Measurements from ENCODE around the gene P4HA2. TPM values are rescaled to one million over a fixed set of nuclear protein-coding genes. Genes with fewer than 3 reads are reported as not detected.

Gene P4HA2
- total RNA-seq, 4 donors from 2014 or later, result 28.8 to 44.7 (median 30.8) TPM

DNA sequence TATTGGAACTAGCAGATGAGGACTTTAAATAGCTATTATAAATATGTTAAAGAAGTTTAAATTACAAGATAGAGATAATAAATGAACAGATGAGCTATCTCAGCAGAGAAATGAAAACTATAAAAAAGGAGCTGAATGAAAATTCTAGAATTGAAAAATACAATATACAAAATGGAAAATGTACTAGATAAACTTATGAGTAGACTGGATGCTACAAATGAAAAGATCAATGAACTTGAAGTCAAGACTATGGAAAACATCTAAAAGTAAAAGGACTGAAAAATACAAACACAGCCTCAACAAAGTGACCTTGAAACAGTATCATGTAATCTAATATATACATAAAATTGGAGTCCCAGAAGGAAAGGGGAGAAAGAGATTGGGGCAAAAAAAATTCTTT lies 19.2 kb upstream of the P4HA2 start:
- H3K4me3 ChIP-seq, result no peak overlapping the region
- H3K27me3 ChIP-seq, result no peaks in the 10 kb centered on the region
- intact Hi-C loops (cut with DNase I), result no loop called here
- H3K36me3 ChIP-seq, result no peaks in the 10 kb centered on the region
- DNase-seq (ENCODE audit: extremely low spot score), result no peak
- TF ChIP-seq, protein P1, sequence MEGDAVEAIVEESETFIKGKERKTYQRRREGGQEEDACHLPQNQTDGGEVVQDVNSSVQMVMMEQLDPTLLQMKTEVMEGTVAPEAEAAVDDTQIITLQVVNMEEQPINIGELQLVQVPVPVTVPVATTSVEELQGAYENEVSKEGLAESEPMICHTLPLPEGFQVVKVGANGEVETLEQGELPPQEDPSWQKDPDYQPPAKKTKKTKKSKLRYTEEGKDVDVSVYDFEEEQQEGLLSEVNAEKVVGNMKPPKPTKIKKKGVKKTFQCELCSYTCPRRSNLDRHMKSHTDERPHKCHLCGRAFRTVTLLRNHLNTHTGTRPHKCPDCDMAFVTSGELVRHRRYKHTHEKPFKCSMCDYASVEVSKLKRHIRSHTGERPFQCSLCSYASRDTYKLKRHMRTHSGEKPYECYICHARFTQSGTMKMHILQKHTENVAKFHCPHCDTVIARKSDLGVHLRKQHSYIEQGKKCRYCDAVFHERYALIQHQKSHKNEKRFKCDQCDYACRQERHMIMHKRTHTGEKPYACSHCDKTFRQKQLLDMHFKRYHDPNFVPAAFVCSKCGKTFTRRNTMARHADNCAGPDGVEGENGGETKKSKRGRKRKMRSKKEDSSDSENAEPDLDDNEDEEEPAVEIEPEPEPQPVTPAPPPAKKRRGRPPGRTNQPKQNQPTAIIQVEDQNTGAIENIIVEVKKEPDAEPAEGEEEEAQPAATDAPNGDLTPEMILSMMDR (IDR thresholded peaks at IDR 0.05), result no peak
- no peak for TF ChIP-seq EP300 (IDR thresholded peaks at IDR 0.05)
- no peak for TF ChIP-seq POLR2AphosphoS5 (IDR thresholded peaks at IDR 0.05)
- no peak for TF ChIP-seq POLR2A (IDR thresholded peaks at IDR 0.05; ENCODE audit: low read depth)
- H3K4me1 ChIP-seq, result no peaks in the 10 kb centered on the region
- no peak overlapping the region for H3K27ac ChIP-seq (replicated peaks in 1 of 4)
- H3K9me3 ChIP-seq, result peaks cover 0 to 17% (median 0%) of the 10 kb centered on the region in 4 donors

DNA sequence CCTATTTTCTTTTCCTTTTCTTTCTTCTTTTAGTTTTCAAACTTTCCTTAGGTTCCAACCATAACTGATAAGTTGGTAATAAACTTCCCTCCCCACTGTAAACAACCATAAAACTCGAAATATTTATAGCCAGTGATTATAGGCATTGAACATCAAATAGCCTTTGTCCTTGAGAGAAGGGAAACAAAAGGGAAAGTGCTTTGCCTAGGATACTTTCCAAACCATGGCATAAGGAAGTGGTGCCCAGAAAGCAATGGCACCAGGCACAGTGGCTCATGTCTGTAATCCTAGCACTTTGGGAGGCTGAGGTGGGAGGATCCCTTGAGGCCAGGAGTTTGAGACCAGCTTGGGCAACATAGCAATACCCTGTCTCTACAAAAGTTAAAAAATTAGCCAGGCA lies 17.9 kb upstream of the P4HA2 start:
- no peaks in the 10 kb centered on the region for H3K4me1 ChIP-seq
- no peak overlapping the region for H3K4me3 ChIP-seq
- peaks cover 0 to 17% (median 0%) of the 10 kb centered on the region in 4 donors for H3K9me3 ChIP-seq
- TF ChIP-seq POLR2AphosphoS5 (IDR thresholded peaks at IDR 0.05) (no peak), POLR2A (IDR thresholded peaks at IDR 0.05; ENCODE audit: low read depth) (no peak), EP300 (IDR thresholded peaks at IDR 0.05) (no peak)
- TF ChIP-seq, protein P1 (IDR thresholded peaks at IDR 0.05), result no peak
- WGBS, result 81% methylated on average over 1 of the region's 1 CpG
- intact Hi-C loops (cut with DNase I), result no loop called here
- DNase-seq (ENCODE audit: extremely low spot score), result no peak
- no peak overlapping the region for H3K27ac ChIP-seq (replicated peaks in 1 of 4)
- H3K36me3 ChIP-seq, result no peaks in the 10 kb centered on the region
- H3K27me3 ChIP-seq, result no peaks in the 10 kb centered on the region

DNA sequence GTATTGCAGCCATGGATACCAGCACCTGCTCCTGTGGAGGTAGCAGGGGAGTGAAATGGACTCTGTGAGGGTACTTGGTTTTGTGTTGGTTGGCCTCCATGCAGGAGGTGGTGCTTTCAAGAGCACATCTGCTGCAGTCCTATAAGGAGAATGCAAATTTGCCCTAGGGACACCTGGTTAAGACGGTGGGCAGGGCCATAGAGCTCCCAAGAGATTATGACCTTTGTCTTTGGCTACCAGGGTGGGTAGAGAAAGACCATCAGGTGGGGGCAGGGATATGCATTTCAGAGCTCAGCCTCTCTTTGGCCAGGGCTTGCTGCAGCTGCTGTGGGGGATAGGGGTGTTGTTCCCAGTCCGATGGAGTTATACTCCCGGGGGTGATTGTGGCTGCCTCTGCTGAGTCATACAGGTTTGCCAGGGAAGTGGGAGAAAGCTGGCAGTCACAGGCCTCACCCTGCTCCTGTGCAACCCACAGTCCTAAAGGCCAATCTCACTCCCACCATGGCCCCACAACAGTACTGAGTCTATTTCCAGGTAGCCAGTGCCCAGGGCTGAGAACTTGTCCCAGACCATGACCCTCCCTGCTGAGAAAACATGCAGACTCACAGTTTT lies 15.8 kb upstream of the P4HA2 start:
- Histone ChIP-seq H3K9me3 (peaks cover 0 to 17% (median 0%) of the 10 kb centered on the region in 4 donors), H3K27ac (replicated peaks in 1 of 4) (no peak overlapping the region), H3K27me3 (no peaks in the 10 kb centered on the region), H3K4me3 (no peak overlapping the region), H3K36me3 (no peaks in the 10 kb centered on the region), H3K4me1 (peaks cover 0 to 2% (median 0%) of the 10 kb centered on the region in 4 donors)
- 71% methylated on average over 3 of the region's 3 CpGs for WGBS
- no peak for DNase-seq (ENCODE audit: extremely low spot score)
- intact Hi-C loops (cut with DNase I), result no loop called here
- TF ChIP-seq EP300 (IDR thresholded peaks at IDR 0.05) (no peak), POLR2A (IDR thresholded peaks at IDR 0.05; ENCODE audit: low read depth) (no peak), POLR2AphosphoS5 (IDR thresholded peaks at IDR 0.05) (no peak)
- TF ChIP-seq, protein P1 (IDR thresholded peaks at IDR 0.05), result no peak

DNA sequence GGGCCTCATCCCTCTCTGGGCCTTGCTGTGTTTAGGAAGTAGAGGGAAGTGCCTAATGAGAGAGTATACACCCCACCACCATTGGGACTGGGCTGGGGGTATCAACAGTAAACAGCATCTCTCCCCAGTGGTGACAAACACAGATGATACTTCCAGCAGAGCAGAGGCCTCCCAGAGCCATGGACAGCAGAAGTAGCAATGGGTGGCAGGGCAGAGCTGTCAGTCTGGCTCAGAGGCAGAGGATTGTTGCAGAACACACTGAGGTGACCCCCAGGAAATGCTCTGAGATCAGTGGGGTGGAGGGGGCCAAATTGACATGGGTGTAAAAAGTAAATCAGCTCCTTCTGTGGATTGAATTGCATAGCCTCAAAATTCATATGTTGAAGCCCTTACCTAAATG lies 12.1 kb upstream of the P4HA2 start:
- Histone ChIP-seq H3K27me3 (no peaks in the 10 kb centered on the region), H3K4me1 (peaks cover 0 to 7% (median 0%) of the 10 kb centered on the region in 4 donors), H3K9me3 (peaks cover 0 to 11% (median 0%) of the 10 kb centered on the region in 4 donors), H3K4me3 (no peak overlapping the region), H3K36me3 (no peaks in the 10 kb centered on the region), H3K27ac (replicated peaks in 1 of 4) (no peak overlapping the region)
- TF ChIP-seq POLR2AphosphoS5 (IDR thresholded peaks at IDR 0.05) (no peak), POLR2A (IDR thresholded peaks at IDR 0.05; ENCODE audit: low read depth) (no peak), EP300 (IDR thresholded peaks at IDR 0.05) (no peak)
- TF ChIP-seq, protein P1 (IDR thresholded peaks at IDR 0.05), result no peak
- intact Hi-C loops (cut with DNase I), result loop anchor here (5.0 kb wide), 2 partner anchors 33 to 53 kb away; partner anchors contain the start of gene SLC22A4
- no peak for DNase-seq (ENCODE audit: extremely low spot score)
